ENCODE data around the gene JADE3. TPM values are rescaled to one million over a fixed set of nuclear protein-coding genes. Genes with fewer than 3 reads are reported as not detected.
"Not testable (repeated sequence)": the region's sequence is repeated elsewhere in the genome, so short reads cannot be mapped to it uniquely, and the experiment has no call there.

Gene JADE3
- total RNA-seq, 4 donors from 2014 or later, result 3.4 to 6.3 (median 4.2) TPM

DNA sequence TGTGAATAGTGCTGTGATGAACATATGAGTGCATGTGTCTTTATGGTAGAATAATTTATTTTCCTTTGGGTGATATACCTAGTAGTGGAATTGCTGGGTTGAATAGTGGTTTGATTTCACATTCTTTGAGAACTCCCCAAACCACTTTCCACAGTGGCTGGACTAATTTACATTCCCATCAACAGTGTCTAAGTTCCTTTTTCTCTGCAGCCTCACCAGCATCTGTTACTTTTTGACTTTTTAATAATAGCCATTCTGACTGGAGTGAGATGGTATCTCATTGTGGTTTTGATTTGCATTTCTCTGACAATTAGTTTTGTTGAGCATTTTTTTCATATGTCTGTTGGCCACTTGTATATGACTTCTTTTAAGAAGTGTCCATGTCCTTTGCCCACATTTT is 29.1 kb downstream of the JADE3 start:
- H3K9me3 ChIP-seq, result no peaks in the 10 kb centered on the region
- no peaks in the 10 kb centered on the region for H3K4me1 ChIP-seq
- H3K36me3 ChIP-seq, result no peaks in the 10 kb centered on the region
- intact Hi-C loops (cut with DNase I), result no loop called here
- no peak overlapping the region for H3K4me3 ChIP-seq
- H3K27ac ChIP-seq, result no peak overlapping the region
- no peak for DNase-seq
- TF ChIP-seq POLR2A (IDR thresholded peaks at IDR 0.05), result no peak
- TF ChIP-seq, protein P1, sequence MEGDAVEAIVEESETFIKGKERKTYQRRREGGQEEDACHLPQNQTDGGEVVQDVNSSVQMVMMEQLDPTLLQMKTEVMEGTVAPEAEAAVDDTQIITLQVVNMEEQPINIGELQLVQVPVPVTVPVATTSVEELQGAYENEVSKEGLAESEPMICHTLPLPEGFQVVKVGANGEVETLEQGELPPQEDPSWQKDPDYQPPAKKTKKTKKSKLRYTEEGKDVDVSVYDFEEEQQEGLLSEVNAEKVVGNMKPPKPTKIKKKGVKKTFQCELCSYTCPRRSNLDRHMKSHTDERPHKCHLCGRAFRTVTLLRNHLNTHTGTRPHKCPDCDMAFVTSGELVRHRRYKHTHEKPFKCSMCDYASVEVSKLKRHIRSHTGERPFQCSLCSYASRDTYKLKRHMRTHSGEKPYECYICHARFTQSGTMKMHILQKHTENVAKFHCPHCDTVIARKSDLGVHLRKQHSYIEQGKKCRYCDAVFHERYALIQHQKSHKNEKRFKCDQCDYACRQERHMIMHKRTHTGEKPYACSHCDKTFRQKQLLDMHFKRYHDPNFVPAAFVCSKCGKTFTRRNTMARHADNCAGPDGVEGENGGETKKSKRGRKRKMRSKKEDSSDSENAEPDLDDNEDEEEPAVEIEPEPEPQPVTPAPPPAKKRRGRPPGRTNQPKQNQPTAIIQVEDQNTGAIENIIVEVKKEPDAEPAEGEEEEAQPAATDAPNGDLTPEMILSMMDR (IDR thresholded peaks at IDR 0.05), result no peak
- H3K27me3 ChIP-seq, result no peaks in the 10 kb centered on the region

DNA sequence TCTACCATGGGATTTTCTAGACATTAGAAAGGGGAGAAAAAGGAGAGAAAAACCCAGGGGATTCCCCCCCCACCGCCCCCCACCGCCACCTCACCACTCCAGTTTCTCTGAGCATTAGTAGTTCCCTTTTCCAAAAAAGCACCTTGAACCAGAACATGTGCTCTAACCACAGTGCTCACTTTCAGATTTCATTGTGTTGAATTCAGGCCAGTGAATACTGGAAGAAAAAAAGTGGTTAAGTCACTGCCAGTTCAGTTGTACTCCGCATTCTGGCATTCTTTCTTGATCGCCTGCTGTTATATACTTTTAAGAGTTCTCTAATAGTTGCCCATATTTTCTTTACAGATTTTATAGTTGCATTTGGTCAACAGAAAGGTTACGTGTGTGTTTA is 40.9 kb downstream of the JADE3 start:
- intact Hi-C loops (cut with DNase I), result no loop called here

DNA sequence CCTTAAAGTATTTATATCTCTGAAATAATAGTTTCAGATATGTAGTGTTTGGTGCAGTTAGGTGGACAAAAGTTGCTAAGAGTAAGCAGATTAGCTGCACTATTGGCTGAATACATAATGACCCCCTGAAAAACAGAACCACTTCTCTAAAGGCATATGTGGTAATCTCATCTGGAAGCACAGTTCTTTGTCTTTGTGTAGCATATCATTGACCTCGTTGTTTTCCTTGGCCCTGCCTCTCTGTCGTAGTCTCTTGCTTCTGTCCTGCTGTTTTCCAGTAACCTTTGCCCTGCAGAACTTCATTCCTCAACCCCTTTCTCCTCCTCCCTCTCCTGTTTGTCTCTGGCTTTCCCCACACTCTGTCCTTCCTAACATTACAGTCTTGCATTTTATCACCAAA is 41.4 kb downstream of the JADE3 start:
- H3K9me3 ChIP-seq, result no peaks in the 10 kb centered on the region
- 15 to 34% methylated on average over 2 of the region's 2 CpGs for WGBS, 2 donors
- TF ChIP-seq POLR2A (IDR thresholded peaks at IDR 0.05), result no peak
- TF ChIP-seq, protein P1 (IDR thresholded peaks at IDR 0.05), result no peak
- peaks cover 0 to 12% (median 3%) of the 10 kb centered on the region in 3 donors for H3K4me1 ChIP-seq
- H3K36me3 ChIP-seq, result no peaks in the 10 kb centered on the region
- no peak for DNase-seq
- H3K27me3 ChIP-seq, result no peaks in the 10 kb centered on the region
- H3K27ac ChIP-seq, result no peak overlapping the region
- intact Hi-C loops (cut with DNase I), result no loop called here
- no peak overlapping the region for H3K4me3 ChIP-seq

More for the DNA sequence above, 40.9 kb downstream of the JADE3 start:
- H3K4me1 ChIP-seq, result peaks cover 0 to 7% (median 3%) of the 10 kb centered on the region in 3 donors
- no peak for DNase-seq
- 60 to 72% methylated on average over 3 to 5 of the region's 5 CpGs for WGBS, 2 donors
- no peak overlapping the region for H3K4me3 ChIP-seq
- no peak for TF ChIP-seq POLR2A (IDR thresholded peaks at IDR 0.05)
- TF ChIP-seq, protein P1 (IDR thresholded peaks at IDR 0.05), result no peak
- no peaks in the 10 kb centered on the region for H3K9me3 ChIP-seq
- no peaks in the 10 kb centered on the region for H3K27me3 ChIP-seq
- no peaks in the 10 kb centered on the region for H3K36me3 ChIP-seq
- H3K27ac ChIP-seq, result no peak overlapping the region

DNA sequence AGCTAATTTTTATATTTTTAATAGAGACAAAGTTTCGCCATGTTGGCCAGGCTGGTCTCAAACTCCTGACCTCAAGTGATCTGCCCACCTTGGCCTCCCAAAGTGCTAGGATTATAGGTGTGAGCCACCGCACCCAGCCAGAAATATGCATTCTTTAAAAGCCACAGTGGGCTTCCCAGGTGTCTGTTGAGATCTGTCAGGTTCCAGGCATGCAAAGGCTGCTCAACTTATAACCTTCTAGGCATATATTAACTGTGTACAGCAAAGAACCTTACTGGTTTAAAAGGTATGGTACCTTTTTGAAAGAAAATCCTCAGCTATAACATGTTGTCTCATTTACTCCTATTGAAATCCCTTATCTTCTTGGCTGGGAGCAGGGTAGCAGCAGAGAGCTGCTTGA is 42.5 kb downstream of the JADE3 start:
- Histone ChIP-seq H3K4me1 (peaks cover 0 to 18% (median 3%) of the 10 kb centered on the region in 3 donors), H3K27me3 (no peaks in the 10 kb centered on the region), H3K4me3 (no peak overlapping the region), H3K9me3 (no peaks in the 10 kb centered on the region), H3K27ac (no peak overlapping the region), H3K36me3 (no peaks in the 10 kb centered on the region)
- 73% methylated on average over 2 of the region's 2 CpGs; no CpG with 5 or more reads in 1 of the 2 donors for WGBS, 2 donors
- DNase-seq, result no peak
- intact Hi-C loops (cut with DNase I), result no loop called here
- no peak for TF ChIP-seq POLR2A (IDR thresholded peaks at IDR 0.05)
- TF ChIP-seq, protein P1 (IDR thresholded peaks at IDR 0.05), result no peak

DNA sequence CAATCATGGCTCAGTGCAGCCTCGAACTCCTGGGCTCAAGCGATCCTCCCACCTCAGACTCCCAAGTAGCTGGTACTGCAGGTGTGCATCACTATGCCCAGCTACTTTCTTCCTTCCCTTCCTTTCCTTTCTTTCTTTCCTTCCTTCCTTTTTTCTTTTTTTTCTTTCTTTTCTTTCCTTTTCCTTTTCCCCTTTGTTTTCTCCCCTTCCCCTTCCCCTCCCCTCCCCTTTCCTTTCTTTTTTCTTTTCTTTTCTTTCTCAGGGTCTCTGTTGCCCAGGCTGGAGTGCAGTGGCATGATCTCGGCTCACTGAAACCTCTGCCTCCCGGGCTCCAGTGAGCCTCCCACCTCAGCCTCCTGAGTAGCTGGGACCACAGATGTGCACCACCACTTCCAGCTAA is 44.4 kb downstream of the JADE3 start:
- WGBS, 2 donors, result 85 to 91% methylated on average over 4 of the region's 4 CpGs
- intact Hi-C loops (cut with DNase I); H3K9me3 ChIP-seq; H3K4me3 ChIP-seq; H3K36me3 ChIP-seq; H3K27me3 ChIP-seq; H3K27ac ChIP-seq; DNase-seq: not testable (repeated sequence)
- H3K4me1 ChIP-seq, result peaks cover 0 to 18% (median 3%) of the 10 kb centered on the region in 3 donors

DNA sequence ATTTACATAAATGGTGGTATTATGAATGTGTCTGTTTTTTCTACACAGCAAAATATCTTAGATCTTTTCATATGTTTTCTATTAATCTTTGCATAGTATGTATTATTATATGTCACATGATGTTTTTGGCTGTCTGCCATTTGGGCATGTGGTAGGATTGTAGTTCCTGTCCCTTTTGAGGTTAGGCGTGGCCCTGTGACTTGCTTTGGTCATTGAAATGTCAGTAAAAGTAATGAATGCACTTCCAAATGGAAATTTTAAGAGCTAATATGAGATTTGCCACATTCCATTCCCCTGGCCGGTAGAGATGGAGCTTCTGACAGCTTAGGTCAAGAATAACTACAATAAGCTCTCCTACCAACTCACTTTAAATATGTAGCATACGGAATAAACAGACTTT is 45.1 kb downstream of the JADE3 start:
- H3K4me1 ChIP-seq, result peaks cover 0 to 18% (median 3%) of the 10 kb centered on the region in 3 donors
- TF ChIP-seq POLR2A (IDR thresholded peaks at IDR 0.05), result no peak
- TF ChIP-seq, protein P1 (IDR thresholded peaks at IDR 0.05), result no peak
- 73 to 75% methylated on average over 3 of the region's 3 CpGs for WGBS, 2 donors
- intact Hi-C loops (cut with DNase I), result no loop called here
- no peaks in the 10 kb centered on the region for H3K9me3 ChIP-seq
- no peaks in the 10 kb centered on the region for H3K36me3 ChIP-seq
- no peak overlapping the region for H3K4me3 ChIP-seq
- no peak overlapping the region for H3K27ac ChIP-seq
- no peak for DNase-seq
- no peaks in the 10 kb centered on the region for H3K27me3 ChIP-seq

Measured in esophagus squamous epithelium (tissue), 5 donors.